Liver (tissue), 3 donors: Measurements from ENCODE around the gene SGPP1.

Experiments used
- ATF3 ChIP-seq: IDR thresholded peaks from 2 replicates; pipeline ENCODE4 v1.6.1; 2016; ENCODE audit warnings: antibody characterized with exemption
- CTCF ChIP-seq: fragments of 150-350 bp; IDR thresholded peaks from 2 replicates; pipeline ENCODE4 v1.5.1; 2017; ENCODE audit warnings: improper control_type of control experiment, low read depth, low read length; ENCODE audit not compliant: missing input control
- EGR1 ChIP-seq, 2 donors: IDR thresholded peaks; 2 replicates each; pipeline ENCODE4 v1.6.1; 2016 to 2018; ENCODE audit warnings: antibody characterized with exemption in 2 of 2, low read depth in 2 of 2
- FOXA1 ChIP-seq: IDR thresholded peaks from 2 replicates; pipeline ENCODE4 v1.6.1; 2016; ENCODE audit warnings: antibody characterized with exemption
- GABPA ChIP-seq, 2 donors: IDR thresholded peaks in 1 of 2; conservative IDR thresholded peaks in 1 of 2; 2 replicates each; pipeline ENCODE4 v1.6.1; 2016; ENCODE audit warnings: antibody characterized with exemption in 2 of 2, mild to moderate bottlenecking in 1 of 2, moderate library complexity in 1 of 2
- HNF4G ChIP-seq: IDR thresholded peaks from 2 replicates; pipeline ENCODE4 v1.6.1; 2016; ENCODE audit warnings: antibody characterized with exemption
- JUND ChIP-seq, 2 donors: IDR thresholded peaks; 2 replicates each; pipeline ENCODE4 v1.6.1; 2016; ENCODE audit warnings: antibody characterized with exemption in 2 of 2
- MAX ChIP-seq: IDR thresholded peaks from 2 replicates; pipeline ENCODE4 v1.6.1; 2016; ENCODE audit warnings: antibody characterized with exemption
- RAD21 ChIP-seq, 2 donors: IDR thresholded peaks; 2 replicates each; pipeline ENCODE4 v1.6.1; 2016; ENCODE audit warnings: antibody characterized with exemption in 2 of 2, mild to moderate bottlenecking in 2 of 2
- REST ChIP-seq: IDR thresholded peaks from 2 replicates; pipeline ENCODE4 v1.6.1; 2016; ENCODE audit warnings: antibody characterized with exemption, mild to moderate bottlenecking
- SP1 ChIP-seq: IDR thresholded peaks from 2 replicates; pipeline ENCODE4 v1.6.1; 2018; ENCODE audit warnings: antibody characterized with exemption, mild to moderate bottlenecking
- TAF1 ChIP-seq: conservative IDR thresholded peaks from 2 replicates; pipeline ENCODE4 v1.6.1; 2016; ENCODE audit warnings: antibody characterized with exemption, mild to moderate bottlenecking
- YY1 ChIP-seq: IDR thresholded peaks from 2 replicates; pipeline ENCODE4 v1.6.1; 2016; ENCODE audit warnings: antibody characterized with exemption, mild to moderate bottlenecking
- ZBTB33 ChIP-seq: IDR thresholded peaks from 2 replicates; pipeline ENCODE4 v1.6.1; 2016; ENCODE audit warnings: antibody characterized with exemption
- donor health status: healthy.
- donor health status: healthy.

GRCh38 chr14:63752449-63753169, 24.7 kb upstream of the SGPP1 start:
- TF ChIP-seq RAD21 (IDR thresholded peaks at IDR 0.05) (no peak), CTCF (no peak), YY1 (no peak), ZBTB33 (no peak), JUND (IDR thresholded peaks at IDR 0.05) (no peak), MAX (no peak), REST (no peak), EGR1 (IDR thresholded peaks at IDR 0.05; ENCODE audit: low read depth in 2 of 2) (no peak), GABPA (IDR thresholded peaks at IDR 0.05 in 1 of 2, conservative IDR thresholded peaks at IDR 0.05 in 1 of 2) (no peak), TAF1 (no peak), FOXA1 (no peak), SP1 (no peak), ATF3 (no peak), HNF4G (no peak)
